GM23338 (cell line): ENCODE results near the gene MYO5B. TPM values are rescaled to one million over a fixed set of nuclear protein-coding genes. Genes with fewer than 3 reads are reported as not detected.

ENCODE experiments used
- ATAC-seq: fragments of 200-7000 bp; cut with Tn5 transposase; 3 replicates; pipeline ENCODE4 v1.9.1; 2020
- DNase-seq: peaks from one replicate; pipeline ENCODE4 v3.0.0-alpha.2; 2015; ENCODE audit warnings: low spot score
- H2AFZ ChIP-seq: fragments of 200-600 bp; sonication (generic); 2 replicates; pipeline ENCODE4 v1.8.0; 2016; ENCODE audit warnings: antibody characterized with exemption, mild to moderate bottlenecking, moderate library complexity
- H3F3A ChIP-seq: fragments of 200-600 bp; sonication (generic); replicated peaks from 2 replicates; pipeline ENCODE4 v1.8.0; 2017; ENCODE audit warnings: antibody characterized with exemption, mixed run types, low read depth
- H3K27ac ChIP-seq: fragments of 200-600 bp; sonication (generic); 2 replicates; pipeline ENCODE4 v1.6.1; 2016; ENCODE audit warnings: low read depth
- H3K27me3 ChIP-seq: fragments of 200-600 bp; sonication (generic); 2 replicates; pipeline ENCODE4 v1.8.0; 2016; ENCODE audit warnings: mild to moderate bottlenecking, mixed run types, moderate library complexity; ENCODE audit not compliant: insufficient read depth
- H3K36me3 ChIP-seq: fragments of 200-600 bp; sonication (generic); 2 replicates; pipeline ENCODE4 v1.8.0; 2016; ENCODE audit warnings: mild to moderate bottlenecking; ENCODE audit not compliant: insufficient read depth
- H3K4me1 ChIP-seq: fragments of 200-600 bp; sonication (generic); 2 replicates; pipeline ENCODE4 v1.8.0; 2016; ENCODE audit warnings: mild to moderate bottlenecking, moderate library complexity; ENCODE audit not compliant: insufficient read depth
- H3K4me2 ChIP-seq: fragments of 200-600 bp; sonication (generic); 2 replicates; pipeline ENCODE4 v1.7.1; 2017; ENCODE audit warnings: mixed run types
- H3K4me3 ChIP-seq: fragments of 200-600 bp; sonication (generic); 2 replicates; pipeline ENCODE4 v1.6.1; 2016; ENCODE audit warnings: mixed run types
- H3K79me2 ChIP-seq: fragments of 200-600 bp; sonication (generic); replicated peaks from 2 replicates; pipeline ENCODE4 v1.8.0; 2017; ENCODE audit warnings: mild to moderate bottlenecking; ENCODE audit not compliant: insufficient read depth
- H3K9me2 ChIP-seq: fragments of 200-600 bp; sonication (generic); 2 replicates; pipeline ENCODE4 v1.8.0; 2017; ENCODE audit not compliant: insufficient read depth
- H4K20me1 ChIP-seq: fragments of 200-600 bp; sonication (generic); replicated peaks from 2 replicates; pipeline ENCODE4 v1.8.0; 2017; ENCODE audit warnings: mild to moderate bottlenecking; ENCODE audit not compliant: insufficient read depth
- H3K27ac Mint-ChIP-seq: 2 replicates; pipeline ENCODE4 v1.8.0; 2020; ENCODE audit warnings: inconsistent platforms, mild to moderate bottlenecking, moderate library complexity, mixed read lengths
- H3K27me3 Mint-ChIP-seq: 3 replicates; pipeline ENCODE4 v1.8.0; 2022; ENCODE audit warnings: low read depth, mild to moderate bottlenecking, moderate library complexity, mixed read lengths, inconsistent platforms; ENCODE audit not compliant: insufficient read depth, poor library complexity
- H3K36me3 Mint-ChIP-seq: 3 replicates; pipeline ENCODE4 v1.8.0; 2021; ENCODE audit warnings: low read depth, mild to moderate bottlenecking, inconsistent platforms, moderate library complexity, mixed read lengths
- H3K4me1 Mint-ChIP-seq: 3 replicates; pipeline ENCODE4 v1.8.0; 2020; ENCODE audit warnings: mild to moderate bottlenecking, inconsistent platforms, mixed read lengths
- H3K4me3 Mint-ChIP-seq: 3 replicates; pipeline ENCODE4 v1.8.0; 2021; ENCODE audit warnings: moderate library complexity, mild to moderate bottlenecking, inconsistent platforms, mixed read lengths
- H3K9me3 Mint-ChIP-seq: 3 replicates; pipeline ENCODE4 v1.8.0; 2020; ENCODE audit warnings: moderate library complexity, mild to moderate bottlenecking, inconsistent platforms, mixed read lengths
- EZH2 ChIP-seq: fragments of 200-600 bp; sonication (generic); IDR thresholded peaks from one replicate; pipeline ENCODE4 v1.8.0; 2017; ENCODE audit warnings: antibody characterized with exemption, mild to moderate bottlenecking, low read depth; ENCODE audit not compliant: unreplicated experiment
- JUNB ChIP-seq: IDR thresholded peaks from one replicate; pipeline ENCODE4 v1.6.1; 2016; ENCODE audit warnings: antibody characterized with exemption; ENCODE audit not compliant: unreplicated experiment
- NANOG ChIP-seq: IDR thresholded peaks from 2 replicates; pipeline ENCODE4 v1.6.1; 2016; ENCODE audit warnings: antibody characterized with exemption, borderline replicate concordance
- STAT1 ChIP-seq: IDR thresholded peaks from one replicate; pipeline ENCODE4 v1.6.1; 2016; ENCODE audit warnings: antibody characterized with exemption; ENCODE audit not compliant: unreplicated experiment
- ZNF114 ChIP-seq: fragments of 250-450 bp; sonication (Bioruptor Pico); IDR thresholded peaks from 2 replicates; pipeline ENCODE4 v1.5.0; 2020; ENCODE audit warnings: mild to moderate bottlenecking, moderate library complexity
- polyA plus RNA-seq: library from polyadenylated mRNA; unstranded; fragments of >200 nt; fragmentation: Nextera tagmentation; extraction: Ambion mirVana; gene quantifications from 2 replicates; pipeline ENCODE4 v1.2.1, GENCODE V29; 2016
- total RNA-seq: library from RNA; depleted of rRNA; stranded (reverse); fragments of >200 nt; shearing (Covaris generic); gene quantifications from 2 replicates; pipeline ENCODE4 v1.2.3, GENCODE V29; 2014
- TF ChIP-seq, protein P1 (sequence below): fragments of 250-450 bp; sonication (Bioruptor Pico); IDR thresholded peaks from 2 replicates; pipeline ENCODE4 v1.5.0; 2020; ENCODE audit warnings: mild to moderate bottlenecking, moderate library complexity
- TF ChIP-seq, protein P2 (sequence below), 2 experiments: fragments of 200-600 bp in 1 of 2; sonication (generic) in 1 of 2; conservative IDR thresholded peaks; 2 replicates each; pipeline versions ENCODE4 v1.5.1 to v1.6.1; 2016 to 2017; ENCODE audit warnings: antibody characterized with exemption in 2 of 2, low read depth in 2 of 2, mild to moderate bottlenecking in 2 of 2, moderate library complexity in 1 of 2
- TF ChIP-seq, protein P3 (sequence below): IDR thresholded peaks from one replicate; pipeline ENCODE4 v1.6.1; 2018; ENCODE audit warnings: antibody characterized with exemption; ENCODE audit not compliant: unreplicated experiment

The MYO5B gene
- total and polyA plus RNA-seq, 2 experiments from 2014 or later = 3.2 to 19.1 TPM

- TF ChIP-seq, protein P1, sequence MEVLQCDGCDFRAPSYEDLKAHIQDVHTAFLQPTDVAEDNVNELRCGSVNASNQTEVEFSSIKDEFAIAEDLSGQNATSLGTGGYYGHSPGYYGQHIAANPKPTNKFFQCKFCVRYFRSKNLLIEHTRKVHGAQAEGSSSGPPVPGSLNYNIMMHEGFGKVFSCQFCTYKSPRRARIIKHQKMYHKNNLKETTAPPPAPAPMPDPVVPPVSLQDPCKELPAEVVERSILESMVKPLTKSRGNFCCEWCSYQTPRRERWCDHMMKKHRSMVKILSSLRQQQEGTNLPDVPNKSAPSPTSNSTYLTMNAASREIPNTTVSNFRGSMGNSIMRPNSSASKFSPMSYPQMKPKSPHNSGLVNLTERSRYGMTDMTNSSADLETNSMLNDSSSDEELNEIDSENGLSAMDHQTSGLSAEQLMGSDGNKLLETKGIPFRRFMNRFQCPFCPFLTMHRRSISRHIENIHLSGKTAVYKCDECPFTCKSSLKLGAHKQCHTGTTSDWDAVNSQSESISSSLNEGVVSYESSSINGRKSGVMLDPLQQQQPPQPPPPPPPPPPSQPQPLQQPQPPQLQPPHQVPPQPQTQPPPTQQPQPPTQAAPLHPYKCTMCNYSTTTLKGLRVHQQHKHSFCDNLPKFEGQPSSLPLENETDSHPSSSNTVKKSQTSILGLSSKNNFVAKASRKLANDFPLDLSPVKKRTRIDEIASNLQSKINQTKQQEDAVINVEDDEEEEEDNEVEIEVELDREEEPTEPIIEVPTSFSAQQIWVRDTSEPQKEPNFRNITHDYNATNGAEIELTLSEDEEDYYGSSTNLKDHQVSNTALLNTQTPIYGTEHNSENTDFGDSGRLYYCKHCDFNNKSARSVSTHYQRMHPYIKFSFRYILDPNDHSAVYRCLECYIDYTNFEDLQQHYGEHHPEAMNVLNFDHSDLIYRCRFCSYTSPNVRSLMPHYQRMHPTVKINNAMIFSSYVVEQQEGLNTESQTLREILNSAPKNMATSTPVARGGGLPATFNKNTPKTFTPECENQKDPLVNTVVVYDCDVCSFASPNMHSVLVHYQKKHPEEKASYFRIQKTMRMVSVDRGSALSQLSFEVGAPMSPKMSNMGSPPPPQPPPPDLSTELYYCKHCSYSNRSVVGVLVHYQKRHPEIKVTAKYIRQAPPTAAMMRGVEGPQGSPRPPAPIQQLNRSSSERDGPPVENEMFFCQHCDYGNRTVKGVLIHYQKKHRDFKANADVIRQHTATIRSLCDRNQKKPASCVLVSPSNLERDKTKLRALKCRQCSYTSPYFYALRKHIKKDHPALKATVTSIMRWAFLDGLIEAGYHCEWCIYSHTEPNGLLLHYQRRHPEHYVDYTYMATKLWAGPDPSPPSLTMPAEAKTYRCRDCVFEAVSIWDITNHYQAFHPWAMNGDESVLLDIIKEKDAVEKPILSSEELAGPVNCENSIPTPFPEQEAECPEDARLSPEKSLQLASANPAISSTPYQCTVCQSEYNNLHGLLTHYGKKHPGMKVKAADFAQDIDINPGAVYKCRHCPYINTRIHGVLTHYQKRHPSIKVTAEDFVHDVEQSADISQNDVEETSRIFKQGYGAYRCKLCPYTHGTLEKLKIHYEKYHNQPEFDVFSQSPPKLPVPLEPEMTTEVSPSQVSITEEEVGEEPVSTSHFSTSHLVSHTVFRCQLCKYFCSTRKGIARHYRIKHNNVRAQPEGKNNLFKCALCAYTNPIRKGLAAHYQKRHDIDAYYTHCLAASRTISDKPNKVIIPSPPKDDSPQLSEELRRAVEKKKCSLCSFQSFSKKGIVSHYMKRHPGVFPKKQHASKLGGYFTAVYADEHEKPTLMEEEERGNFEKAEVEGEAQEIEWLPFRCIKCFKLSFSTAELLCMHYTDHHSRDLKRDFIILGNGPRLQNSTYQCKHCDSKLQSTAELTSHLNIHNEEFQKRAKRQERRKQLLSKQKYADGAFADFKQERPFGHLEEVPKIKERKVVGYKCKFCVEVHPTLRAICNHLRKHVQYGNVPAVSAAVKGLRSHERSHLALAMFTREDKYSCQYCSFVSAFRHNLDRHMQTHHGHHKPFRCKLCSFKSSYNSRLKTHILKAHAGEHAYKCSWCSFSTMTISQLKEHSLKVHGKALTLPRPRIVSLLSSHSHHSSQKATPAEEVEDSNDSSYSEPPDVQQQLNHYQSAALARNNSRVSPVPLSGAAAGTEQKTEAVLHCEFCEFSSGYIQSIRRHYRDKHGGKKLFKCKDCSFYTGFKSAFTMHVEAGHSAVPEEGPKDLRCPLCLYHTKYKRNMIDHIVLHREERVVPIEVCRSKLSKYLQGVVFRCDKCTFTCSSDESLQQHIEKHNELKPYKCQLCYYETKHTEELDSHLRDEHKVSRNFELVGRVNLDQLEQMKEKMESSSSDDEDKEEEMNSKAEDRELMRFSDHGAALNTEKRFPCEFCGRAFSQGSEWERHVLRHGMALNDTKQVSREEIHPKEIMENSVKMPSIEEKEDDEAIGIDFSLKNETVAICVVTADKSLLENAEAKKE (CRISPR knock-in tag) = no peak
- TF ChIP-seq ZNF114 (no peak), NANOG (no peak)
Measured at GRCh38 chr18:50024466-50024865, 170.5 kb downstream of the MYO5B start (continued).

DNA sequence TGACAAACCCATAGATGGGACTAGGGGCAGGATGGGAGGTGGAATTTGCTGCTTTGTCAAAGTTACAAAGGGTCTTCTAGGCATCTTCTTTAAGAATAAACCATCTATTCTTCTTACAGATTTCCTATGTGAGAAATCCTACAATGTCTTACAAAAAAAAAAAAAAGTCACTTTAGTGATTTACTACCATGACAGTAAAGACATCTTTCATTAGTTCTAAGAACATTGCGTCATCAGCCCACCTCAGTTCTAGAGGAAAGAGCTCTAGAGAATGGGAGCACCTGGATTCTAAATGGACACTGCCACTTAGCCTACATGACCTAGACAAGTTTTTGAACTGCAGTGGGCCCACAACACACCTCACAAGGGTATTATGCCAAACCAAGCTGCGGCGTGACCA lies 172.0 kb downstream of the MYO5B start:
- DNase-seq = no peak
- no peaks in the 10 kb centered on the region; the same call in 1 of the 2 replicates for H4K20me1 ChIP-seq
- Mint-ChIP-seq H3K4me1 (peaks cover 4% of the 10 kb centered on the region; the same call in 2 of the 3 replicates), H3K9me3 (no peaks in the 10 kb centered on the region), H3K27me3 (peaks cover 1% of the 10 kb centered on the region), H3K4me3 (no peak overlapping the region), H3K36me3 (no peaks in the 10 kb centered on the region), H3K27ac (no peak overlapping the region)
- no peaks in the 10 kb centered on the region for H3K36me3 ChIP-seq
- H2AFZ ChIP-seq = no peak overlapping the region
- no peaks in the 10 kb centered on the region for H3K4me1 ChIP-seq
- no peak overlapping the region for H3K4me2 ChIP-seq
- H3F3A ChIP-seq = no peaks in the 10 kb centered on the region
- peaks cover 11% of the 10 kb centered on the region; the same call in 1 of the 2 replicates for H3K9me2 ChIP-seq
- H3K27ac ChIP-seq = no peak overlapping the region
- no peaks in the 10 kb centered on the region for H3K27me3 ChIP-seq
- no peak for ATAC-seq
- H3K79me2 ChIP-seq = no peaks in the 10 kb centered on the region
- no peak overlapping the region for H3K4me3 ChIP-seq
- no peak for TF ChIP-seq EZH2
- no peak for TF ChIP-seq NANOG
- no peak for TF ChIP-seq ZNF114
- TF ChIP-seq JUNB = no peak
- TF ChIP-seq STAT1 = no peak
- TF ChIP-seq, protein P2, sequence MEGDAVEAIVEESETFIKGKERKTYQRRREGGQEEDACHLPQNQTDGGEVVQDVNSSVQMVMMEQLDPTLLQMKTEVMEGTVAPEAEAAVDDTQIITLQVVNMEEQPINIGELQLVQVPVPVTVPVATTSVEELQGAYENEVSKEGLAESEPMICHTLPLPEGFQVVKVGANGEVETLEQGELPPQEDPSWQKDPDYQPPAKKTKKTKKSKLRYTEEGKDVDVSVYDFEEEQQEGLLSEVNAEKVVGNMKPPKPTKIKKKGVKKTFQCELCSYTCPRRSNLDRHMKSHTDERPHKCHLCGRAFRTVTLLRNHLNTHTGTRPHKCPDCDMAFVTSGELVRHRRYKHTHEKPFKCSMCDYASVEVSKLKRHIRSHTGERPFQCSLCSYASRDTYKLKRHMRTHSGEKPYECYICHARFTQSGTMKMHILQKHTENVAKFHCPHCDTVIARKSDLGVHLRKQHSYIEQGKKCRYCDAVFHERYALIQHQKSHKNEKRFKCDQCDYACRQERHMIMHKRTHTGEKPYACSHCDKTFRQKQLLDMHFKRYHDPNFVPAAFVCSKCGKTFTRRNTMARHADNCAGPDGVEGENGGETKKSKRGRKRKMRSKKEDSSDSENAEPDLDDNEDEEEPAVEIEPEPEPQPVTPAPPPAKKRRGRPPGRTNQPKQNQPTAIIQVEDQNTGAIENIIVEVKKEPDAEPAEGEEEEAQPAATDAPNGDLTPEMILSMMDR (conservative IDR thresholded peaks at IDR 0.05; ENCODE audit: low read depth in 2 of 2) = no peak
- TF ChIP-seq, protein P3, sequence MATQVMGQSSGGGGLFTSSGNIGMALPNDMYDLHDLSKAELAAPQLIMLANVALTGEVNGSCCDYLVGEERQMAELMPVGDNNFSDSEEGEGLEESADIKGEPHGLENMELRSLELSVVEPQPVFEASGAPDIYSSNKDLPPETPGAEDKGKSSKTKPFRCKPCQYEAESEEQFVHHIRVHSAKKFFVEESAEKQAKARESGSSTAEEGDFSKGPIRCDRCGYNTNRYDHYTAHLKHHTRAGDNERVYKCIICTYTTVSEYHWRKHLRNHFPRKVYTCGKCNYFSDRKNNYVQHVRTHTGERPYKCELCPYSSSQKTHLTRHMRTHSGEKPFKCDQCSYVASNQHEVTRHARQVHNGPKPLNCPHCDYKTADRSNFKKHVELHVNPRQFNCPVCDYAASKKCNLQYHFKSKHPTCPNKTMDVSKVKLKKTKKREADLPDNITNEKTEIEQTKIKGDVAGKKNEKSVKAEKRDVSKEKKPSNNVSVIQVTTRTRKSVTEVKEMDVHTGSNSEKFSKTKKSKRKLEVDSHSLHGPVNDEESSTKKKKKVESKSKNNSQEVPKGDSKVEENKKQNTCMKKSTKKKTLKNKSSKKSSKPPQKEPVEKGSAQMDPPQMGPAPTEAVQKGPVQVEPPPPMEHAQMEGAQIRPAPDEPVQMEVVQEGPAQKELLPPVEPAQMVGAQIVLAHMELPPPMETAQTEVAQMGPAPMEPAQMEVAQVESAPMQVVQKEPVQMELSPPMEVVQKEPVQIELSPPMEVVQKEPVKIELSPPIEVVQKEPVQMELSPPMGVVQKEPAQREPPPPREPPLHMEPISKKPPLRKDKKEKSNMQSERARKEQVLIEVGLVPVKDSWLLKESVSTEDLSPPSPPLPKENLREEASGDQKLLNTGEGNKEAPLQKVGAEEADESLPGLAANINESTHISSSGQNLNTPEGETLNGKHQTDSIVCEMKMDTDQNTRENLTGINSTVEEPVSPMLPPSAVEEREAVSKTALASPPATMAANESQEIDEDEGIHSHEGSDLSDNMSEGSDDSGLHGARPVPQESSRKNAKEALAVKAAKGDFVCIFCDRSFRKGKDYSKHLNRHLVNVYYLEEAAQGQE = no peak
